Heart left ventricle (tissue), 16 donors: ENCODE data around the gene PECR. TPM values are rescaled to one million over a fixed set of nuclear protein-coding genes. Genes with fewer than 3 reads are reported as not detected.

Experiments used
- ATAC-seq, 4 donors: fragments of 200-7000 bp; cut with Tn5 transposase; one replicate each; pipeline ENCODE4 v1.9.1; 2020 to 2022; ENCODE audit warnings: moderate library complexity in 4 of 4, mild to moderate bottlenecking in 3 of 4, moderate number of reproducible peaks in 1 of 4
- DNase-seq, 5 donors: peaks; one replicate each; pipeline ENCODE4 v3.0.0-alpha.2; 2020
- H3K27ac ChIP-seq, 12 donors: fragments of 200-600 bp; sonication (generic) in 4 of 12; one replicate each; pipeline versions ENCODE4 v1.5.0 to v1.8.0; 2016 to 2022; ENCODE audit warnings: mild to moderate bottlenecking in 2 of 12
- H3K27me3 ChIP-seq, 9 donors: fragments of 200-600 bp; sonication (generic) in 2 of 9; one replicate each; pipeline versions ENCODE4 v1.5.1 to v1.8.0; 2016 to 2022; ENCODE audit warnings: mild to moderate bottlenecking in 3 of 9
- H3K36me3 ChIP-seq, 9 donors: fragments of 200-600 bp; sonication (generic) in 2 of 9; one replicate each; pipeline versions ENCODE4 v1.5.0 to v1.8.0; 2018 to 2022; ENCODE audit warnings: mild to moderate bottlenecking in 2 of 9
- H3K4me1 ChIP-seq, 12 donors: fragments of 200-600 bp; sonication (generic) in 4 of 12; one replicate each; pipeline versions ENCODE4 v1.5.0 to v1.8.0; 2016 to 2022; ENCODE audit warnings: mild to moderate bottlenecking in 3 of 12
- H3K4me3 ChIP-seq, 12 donors: fragments of 200-600 bp; sonication (generic) in 4 of 12; one replicate each; pipeline versions ENCODE4 v1.5.0 to v1.8.0; 2017 to 2022; ENCODE audit warnings: mild to moderate bottlenecking in 9 of 12, moderate library complexity in 4 of 12
- H3K9me3 ChIP-seq, 12 donors: fragments of 200-600 bp; sonication (generic) in 4 of 12; one replicate each; pipeline versions ENCODE4 v1.5.0 to v1.8.0; 2016 to 2022; ENCODE audit warnings: mild to moderate bottlenecking in 1 of 12
- POLR2A ChIP-seq, 2 donors: fragments of 450-650 bp; IDR thresholded peaks; one replicate each; pipeline ENCODE4 v1.6.1; 2017; ENCODE audit warnings: antibody characterized with exemption in 2 of 2, mild to moderate bottlenecking in 2 of 2, moderate library complexity in 2 of 2
- WGBS, 4 donors: extraction: QIAGEN DNeasy Blood & Tissue Kit in 2 of 4; methylation state at CpG; one replicate each; pipeline versions ENCODE4 v1.1.5 to v1.1.7; 2013 to 2018; 5-methylcytosine and 5-hydroxymethylcytosine counted together
- intact Hi-C, 10 donors: fragments of 100-400 bp; cut with DNase I; formaldehyde crosslinking; loops; one replicate each; pipeline versions ENCODE4 v1.11.1 to v1.14.2; 2022
- polyA plus RNA-seq, 2 donors: library from polyadenylated mRNA; stranded (reverse); fragments of 200-250 nt; gene quantifications; one replicate each; pipeline ENCODE4 v1.2.3, GENCODE V29; 2013
- total RNA-seq, 9 donors: library from RNA; depleted of rRNA in 2 of 9; stranded (reverse); fragments of >200 nt in 2 of 9; fragmentation: NEBNext Ultra II Directional in 3 of 9; extraction: Animal tissue kit (Norgen Biotek cat#: 25700) in 3 of 9; gene quantifications; one replicate each; pipeline versions ENCODE4 v1.1.0 to v1.2.4, GENCODE V29; 2016 to 2023
- TF ChIP-seq, protein P1 (sequence below), 12 donors: fragments of 200-600 bp; sonication (generic) in 4 of 12; IDR thresholded peaks; one replicate each; pipeline versions ENCODE4 v1.5.0 to v1.8.0; 2018 to 2022; ENCODE audit warnings: antibody characterized with exemption in 12 of 12, mild to moderate bottlenecking in 5 of 12
- donor health status: ischemic (EF 13 %, LVEDD 7.1; RV severe dilation, severe dysfunction).
- donor health status: healthy with polysubstance abuse.
- donor health status: DM: no; HTN: yes; CAD: no.
- donor health status: DM: no; HTN: no; CAD: no.
- donor health status: ischemic (EF 25% LVEDD 6.9; RV normal size, moderate dysfunction).
- donor health status: ischemic (EF 25% LVEDD 5.7; RV mildly dilated, moderate dysfunction).
- donor health status: healthy.
- donor health status: DM: yes; HTN: yes; CAD: no.
- donor health status: ischemic (EF 35%, LVEDD 5.7; RV mildly dilated, moderate dysfunction).
- donor health status: nonischemic (EF 11% LVEDD 7.7; RV severe dilation, severe dysfunction).
- donor health status: DM: yes; HTN: yes; CAD: no.
- donor health status: PGD.
- donor health status: ischemic (EF 29% LVEDD 5.4; RV normal size, mild dysfunction).
- donor health status: nonischemic (EF 23%, LVEDD 6.1; RV moderate dilation, normal function).

The PECR gene
- total and polyA plus RNA-seq, 11 donors = 1.5 to 12.2 (median 3.0) TPM

GRCh38 chr2:216069028-216069427 is 12.6 kb downstream of the PECR start:
- TF ChIP-seq, protein P1, sequence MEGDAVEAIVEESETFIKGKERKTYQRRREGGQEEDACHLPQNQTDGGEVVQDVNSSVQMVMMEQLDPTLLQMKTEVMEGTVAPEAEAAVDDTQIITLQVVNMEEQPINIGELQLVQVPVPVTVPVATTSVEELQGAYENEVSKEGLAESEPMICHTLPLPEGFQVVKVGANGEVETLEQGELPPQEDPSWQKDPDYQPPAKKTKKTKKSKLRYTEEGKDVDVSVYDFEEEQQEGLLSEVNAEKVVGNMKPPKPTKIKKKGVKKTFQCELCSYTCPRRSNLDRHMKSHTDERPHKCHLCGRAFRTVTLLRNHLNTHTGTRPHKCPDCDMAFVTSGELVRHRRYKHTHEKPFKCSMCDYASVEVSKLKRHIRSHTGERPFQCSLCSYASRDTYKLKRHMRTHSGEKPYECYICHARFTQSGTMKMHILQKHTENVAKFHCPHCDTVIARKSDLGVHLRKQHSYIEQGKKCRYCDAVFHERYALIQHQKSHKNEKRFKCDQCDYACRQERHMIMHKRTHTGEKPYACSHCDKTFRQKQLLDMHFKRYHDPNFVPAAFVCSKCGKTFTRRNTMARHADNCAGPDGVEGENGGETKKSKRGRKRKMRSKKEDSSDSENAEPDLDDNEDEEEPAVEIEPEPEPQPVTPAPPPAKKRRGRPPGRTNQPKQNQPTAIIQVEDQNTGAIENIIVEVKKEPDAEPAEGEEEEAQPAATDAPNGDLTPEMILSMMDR (IDR thresholded peaks at IDR 0.05) = no peak
- no peak for TF ChIP-seq POLR2A (IDR thresholded peaks at IDR 0.05)
- Histone ChIP-seq H3K4me3 (no peak overlapping the region), H3K27ac (no peak overlapping the region), H3K9me3 (peaks cover 0 to 4% (median 0%) of the 10 kb centered on the region in 12 donors), H3K36me3 (peaks cover 0 to 24% (median 22%) of the 10 kb centered on the region in 9 donors), H3K27me3 (no peaks in the 10 kb centered on the region), H3K4me1 (no peaks in the 10 kb centered on the region)
- no peak for ATAC-seq
- intact Hi-C loops = no loop called here
- WGBS, 4 donors = 89 to 95% (median 92%) methylated on average over 2 of the region's 2 CpGs
- DNase-seq = no peak

GRCh38 chr2:216066230-216066629 is 15.4 kb downstream of the PECR start:
- TF ChIP-seq POLR2A (IDR thresholded peaks at IDR 0.05) = no peak
- TF ChIP-seq, protein P1 (IDR thresholded peaks at IDR 0.05) = no peak
- Histone ChIP-seq H3K27ac (no peak overlapping the region), H3K4me1 (no peaks in the 10 kb centered on the region), H3K36me3 (peaks cover 0 to 41% (median 25%) of the 10 kb centered on the region in 9 donors), H3K4me3 (no peak overlapping the region), H3K9me3 (no peaks in the 10 kb centered on the region), H3K27me3 (no peaks in the 10 kb centered on the region)
- ATAC-seq = no peak
- 83 to 89% (median 86%) methylated on average over 5 of the region's 5 CpGs for WGBS, 4 donors
- intact Hi-C loops = no loop called here
- DNase-seq = no peak

DNA sequence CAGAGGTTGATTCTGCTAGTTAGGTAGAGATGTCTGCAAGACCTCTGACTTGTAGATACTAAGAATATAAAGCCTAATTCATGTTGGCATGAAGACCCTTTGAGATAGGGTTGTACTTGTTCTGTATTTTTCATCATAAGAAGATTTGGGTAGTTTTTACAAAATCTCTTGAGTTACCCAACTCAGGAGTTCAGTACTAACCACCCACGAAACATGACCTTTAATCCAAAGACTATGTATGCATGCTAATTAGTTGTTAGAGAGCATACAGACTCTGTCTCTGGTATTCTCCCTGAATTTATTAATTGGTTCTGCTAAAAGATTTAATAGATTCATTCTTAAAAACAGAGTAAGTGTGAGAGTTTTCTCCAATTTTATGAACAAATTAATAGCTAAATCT is 16.9 kb downstream of the PECR start:
- no peak for TF ChIP-seq POLR2A (IDR thresholded peaks at IDR 0.05)
- TF ChIP-seq, protein P1 (IDR thresholded peaks at IDR 0.05) = no peak
- H3K36me3 ChIP-seq = peaks cover 0 to 41% (median 25%) of the 10 kb centered on the region in 9 donors
- 86 to 95% (median 94%) methylated on average over 1 of the region's 1 CpG for WGBS, 4 donors
- no peak overlapping the region for H3K27ac ChIP-seq
- H3K27me3 ChIP-seq = no peaks in the 10 kb centered on the region
- H3K9me3 ChIP-seq = no peaks in the 10 kb centered on the region
- ATAC-seq (no peak), DNase-seq (no peak)
- no peak overlapping the region for H3K4me3 ChIP-seq
- intact Hi-C loops = no loop called here
- H3K4me1 ChIP-seq = no peaks in the 10 kb centered on the region

- peaks cover 0 to 5% (median 0%) of the 10 kb centered on the region in 12 donors for H3K9me3 ChIP-seq
- no peak overlapping the region for H3K4me3 ChIP-seq
- H3K4me1 ChIP-seq = no peaks in the 10 kb centered on the region
- no peaks in the 10 kb centered on the region for H3K27me3 ChIP-seq
- TF ChIP-seq POLR2A (IDR thresholded peaks at IDR 0.05) = no peak
- TF ChIP-seq, protein P1 (IDR thresholded peaks at IDR 0.05) = peak in 2 of 12 donors; percentile 10 to 15
- 94 to 99% (median 96%) methylated on average over 2 of the region's 2 CpGs for WGBS, 4 donors
- H3K36me3 ChIP-seq = peaks cover 0 to 41% (median 25%) of the 10 kb centered on the region in 9 donors
- ATAC-seq (no peak), DNase-seq (no peak)
- intact Hi-C loops = no loop called here
- no peak overlapping the region for H3K27ac ChIP-seq
Measured at GRCh38 chr2:216064014-216064630, 17.5 kb downstream of the PECR start.
